ENCODE results near the gene MADD.

MADD gene

DNA sequence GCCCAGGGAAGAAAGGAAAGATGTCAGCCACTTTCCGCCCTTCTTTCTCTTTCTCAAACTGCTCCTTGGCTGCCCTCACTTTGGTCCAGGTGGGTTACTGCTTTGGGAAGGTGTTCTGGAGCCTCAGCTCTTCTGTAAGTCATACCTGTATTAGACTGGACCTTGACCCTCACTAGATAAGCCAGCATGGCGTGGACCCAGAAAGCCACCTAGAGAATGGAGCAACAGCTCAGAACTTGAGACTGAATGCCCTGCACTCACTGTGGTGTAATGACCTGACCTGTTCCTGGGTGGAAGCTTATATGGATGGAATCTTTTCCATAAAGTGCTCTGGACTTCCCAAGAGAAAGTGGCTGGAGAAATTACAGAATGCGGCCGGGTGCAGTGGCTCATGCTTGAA lies 36.9 kb upstream of the MADD start:
- TF ChIP-seq, protein P1, sequence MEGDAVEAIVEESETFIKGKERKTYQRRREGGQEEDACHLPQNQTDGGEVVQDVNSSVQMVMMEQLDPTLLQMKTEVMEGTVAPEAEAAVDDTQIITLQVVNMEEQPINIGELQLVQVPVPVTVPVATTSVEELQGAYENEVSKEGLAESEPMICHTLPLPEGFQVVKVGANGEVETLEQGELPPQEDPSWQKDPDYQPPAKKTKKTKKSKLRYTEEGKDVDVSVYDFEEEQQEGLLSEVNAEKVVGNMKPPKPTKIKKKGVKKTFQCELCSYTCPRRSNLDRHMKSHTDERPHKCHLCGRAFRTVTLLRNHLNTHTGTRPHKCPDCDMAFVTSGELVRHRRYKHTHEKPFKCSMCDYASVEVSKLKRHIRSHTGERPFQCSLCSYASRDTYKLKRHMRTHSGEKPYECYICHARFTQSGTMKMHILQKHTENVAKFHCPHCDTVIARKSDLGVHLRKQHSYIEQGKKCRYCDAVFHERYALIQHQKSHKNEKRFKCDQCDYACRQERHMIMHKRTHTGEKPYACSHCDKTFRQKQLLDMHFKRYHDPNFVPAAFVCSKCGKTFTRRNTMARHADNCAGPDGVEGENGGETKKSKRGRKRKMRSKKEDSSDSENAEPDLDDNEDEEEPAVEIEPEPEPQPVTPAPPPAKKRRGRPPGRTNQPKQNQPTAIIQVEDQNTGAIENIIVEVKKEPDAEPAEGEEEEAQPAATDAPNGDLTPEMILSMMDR (IDR thresholded peaks at IDR 0.05; ENCODE audit: insufficient read depth, low read length, poor library complexity, severe bottlenecking): no peak
- DNase-seq (ENCODE audit: extremely low read depth, insufficient read length): no peak
- Histone ChIP-seq H3K4me3 (replicated peaks; ENCODE audit: low read depth, low read length) (no peak overlapping the region), H3K36me3 (ENCODE audit: control insufficient read depth, insufficient read depth, low read length) (peaks cover 29% of the 10 kb centered on the region), H3K27me3 (replicated peaks; ENCODE audit: control insufficient read depth, insufficient read depth, low read length) (no peaks in the 10 kb centered on the region)

DNA sequence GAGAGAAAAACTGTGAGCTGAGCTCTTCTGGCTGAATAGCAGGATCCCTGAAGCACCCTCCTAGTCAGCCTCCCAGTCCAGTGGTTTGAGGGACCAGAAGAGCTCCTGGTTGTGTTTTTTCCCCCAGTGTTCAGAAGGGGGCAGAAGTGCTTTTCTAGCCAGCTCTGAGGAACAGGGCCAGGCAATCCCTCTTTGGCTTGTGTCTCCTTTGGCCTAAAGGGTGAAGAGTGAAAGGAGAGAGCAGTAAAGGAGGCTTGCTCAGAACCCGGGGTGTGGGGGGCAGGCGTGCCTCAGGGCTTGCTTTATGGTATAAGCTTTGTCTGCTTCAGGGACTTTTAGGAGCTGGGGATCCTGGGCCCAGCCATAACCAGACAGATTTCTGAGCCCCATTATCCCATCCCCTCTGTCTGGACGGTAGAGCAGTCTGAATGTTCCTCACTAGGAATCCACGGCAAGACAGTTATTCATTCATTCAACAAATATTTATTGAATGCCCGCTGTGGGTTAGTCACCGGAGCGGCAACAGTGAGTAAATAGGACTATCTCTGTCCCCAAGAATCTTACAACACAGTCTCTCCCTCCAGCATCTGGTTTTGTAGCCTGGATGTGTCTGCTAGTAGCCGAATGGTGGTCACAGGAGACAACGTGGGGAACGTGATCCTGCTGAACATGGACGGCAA lies 35.8 kb upstream of the MADD start:
- no peaks in the 10 kb centered on the region for H3K27me3 ChIP-seq (replicated peaks; ENCODE audit: control insufficient read depth, insufficient read depth, low read length)
- TF ChIP-seq, protein P1 (IDR thresholded peaks at IDR 0.05; ENCODE audit: insufficient read depth, low read length, poor library complexity, severe bottlenecking): peak; percentile 9
- no peak for DNase-seq (ENCODE audit: extremely low read depth, insufficient read length)
- H3K4me3 ChIP-seq (replicated peaks; ENCODE audit: low read depth, low read length): no peak overlapping the region
- peaks cover 32% of the 10 kb centered on the region for H3K36me3 ChIP-seq (ENCODE audit: control insufficient read depth, insufficient read depth, low read length)

DNA sequence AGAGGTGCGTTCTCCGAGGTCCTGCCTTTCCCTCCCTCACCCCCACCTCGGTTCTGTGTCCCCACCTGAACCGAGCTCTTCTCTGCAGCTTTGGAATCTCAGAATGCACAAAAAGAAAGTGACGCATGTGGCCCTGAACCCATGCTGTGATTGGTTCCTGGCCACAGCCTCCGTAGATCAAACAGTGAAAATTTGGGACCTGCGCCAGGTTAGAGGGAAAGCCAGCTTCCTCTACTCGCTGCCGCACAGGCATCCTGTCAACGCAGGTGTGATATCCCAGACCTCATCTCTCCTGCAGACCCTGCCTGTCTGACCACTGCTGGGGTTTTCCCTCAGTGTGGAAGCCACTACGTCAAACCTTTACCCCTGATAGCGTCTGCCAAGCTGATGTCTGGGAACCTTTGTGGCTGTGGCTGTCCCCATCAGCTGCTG lies 35.2 kb upstream of the MADD start:
- peaks cover 35% of the 10 kb centered on the region for H3K36me3 ChIP-seq (ENCODE audit: control insufficient read depth, insufficient read depth, low read length)
- H3K4me3 ChIP-seq (replicated peaks; ENCODE audit: low read depth, low read length): no peak overlapping the region
- TF ChIP-seq, protein P1 (IDR thresholded peaks at IDR 0.05; ENCODE audit: insufficient read depth, low read length, poor library complexity, severe bottlenecking): no peak
- no peaks in the 10 kb centered on the region for H3K27me3 ChIP-seq (replicated peaks; ENCODE audit: control insufficient read depth, insufficient read depth, low read length)
- DNase-seq (ENCODE audit: extremely low read depth, insufficient read length): no peak

DNA sequence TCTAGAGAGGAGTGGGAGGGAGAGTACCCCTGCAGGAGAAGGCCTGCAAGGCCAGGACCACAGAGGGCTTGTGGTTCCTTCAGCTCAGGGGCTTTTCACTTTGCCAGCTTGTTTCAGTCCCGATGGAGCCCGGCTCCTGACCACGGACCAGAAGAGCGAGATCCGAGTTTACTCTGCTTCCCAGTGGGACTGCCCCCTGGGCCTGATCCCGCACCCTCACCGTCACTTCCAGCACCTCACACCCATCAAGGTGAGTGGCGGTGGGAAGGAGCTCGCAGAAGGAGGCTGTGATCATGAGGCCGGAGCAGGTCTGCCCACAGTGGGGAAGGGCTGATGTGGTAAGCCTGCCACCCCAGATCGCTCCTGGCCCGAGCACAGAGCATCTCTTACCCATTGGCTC lies 34.8 kb upstream of the MADD start:
- H3K4me3 ChIP-seq (replicated peaks; ENCODE audit: low read depth, low read length): no peak overlapping the region
- peaks cover 39% of the 10 kb centered on the region for H3K36me3 ChIP-seq (ENCODE audit: control insufficient read depth, insufficient read depth, low read length)

DNA sequence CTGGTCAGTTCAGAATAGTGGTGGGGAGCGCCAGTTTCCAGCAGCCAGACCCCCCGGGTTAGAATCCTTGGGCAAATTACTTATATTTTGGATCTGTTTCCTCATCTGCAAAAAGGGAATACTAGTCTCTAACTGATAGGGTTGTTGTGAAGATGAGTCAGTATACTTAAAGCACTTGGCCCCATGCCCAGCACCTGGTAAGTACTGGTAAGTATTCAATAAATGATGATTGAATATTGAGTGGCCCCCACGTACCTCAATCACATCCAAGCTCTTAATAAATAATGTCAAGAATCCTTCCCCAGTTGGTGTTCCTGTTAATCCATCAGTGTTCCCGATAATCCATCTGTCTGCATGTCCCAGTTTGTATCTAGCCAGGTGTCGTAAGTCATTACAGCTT lies 33.5 kb upstream of the MADD start:
- no peak overlapping the region for H3K4me3 ChIP-seq (replicated peaks; ENCODE audit: low read depth, low read length)
- H3K27me3 ChIP-seq (replicated peaks; ENCODE audit: control insufficient read depth, insufficient read depth, low read length): no peaks in the 10 kb centered on the region
- TF ChIP-seq, protein P1 (IDR thresholded peaks at IDR 0.05; ENCODE audit: insufficient read depth, low read length, poor library complexity, severe bottlenecking): no peak
- no peak for DNase-seq (ENCODE audit: extremely low read depth, insufficient read length)
- peaks cover 42% of the 10 kb centered on the region for H3K36me3 ChIP-seq (ENCODE audit: control insufficient read depth, insufficient read depth, low read length)

More for the DNA sequence above, 34.8 kb upstream of the MADD start:
- TF ChIP-seq, protein P1 (IDR thresholded peaks at IDR 0.05; ENCODE audit: insufficient read depth, low read length, poor library complexity, severe bottlenecking): no peak
- no peaks in the 10 kb centered on the region for H3K27me3 ChIP-seq (replicated peaks; ENCODE audit: control insufficient read depth, insufficient read depth, low read length)
- DNase-seq (ENCODE audit: extremely low read depth, insufficient read length): no peak

DNA sequence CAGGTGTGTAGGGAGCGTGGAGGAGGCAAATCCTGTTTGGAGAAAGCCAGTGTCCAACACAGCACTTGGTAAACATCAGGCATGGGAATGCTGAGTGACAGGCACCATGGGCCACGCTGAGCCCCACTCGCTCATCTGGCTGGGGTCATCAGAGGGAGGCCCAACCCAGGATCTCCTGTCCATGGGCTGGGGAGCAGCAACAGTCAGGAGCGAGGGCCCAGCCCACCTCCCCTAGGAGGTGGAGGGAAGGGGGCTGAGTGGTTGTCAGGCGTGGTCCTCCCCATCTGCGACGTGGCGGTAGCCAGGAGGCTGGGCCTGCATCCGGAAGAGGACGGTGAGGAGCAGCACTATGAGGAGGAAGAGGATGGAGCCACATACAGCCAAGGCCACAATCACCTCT lies 30.1 kb upstream of the MADD start:
- TF ChIP-seq, protein P1 (IDR thresholded peaks at IDR 0.05; ENCODE audit: insufficient read depth, low read length, poor library complexity, severe bottlenecking): no peak
- DNase-seq (ENCODE audit: extremely low read depth, insufficient read length): no peak
- Histone ChIP-seq H3K36me3 (ENCODE audit: control insufficient read depth, insufficient read depth, low read length) (peaks cover 42% of the 10 kb centered on the region), H3K27me3 (replicated peaks; ENCODE audit: control insufficient read depth, insufficient read depth, low read length) (no peaks in the 10 kb centered on the region), H3K4me3 (replicated peaks; ENCODE audit: low read depth, low read length) (no peak overlapping the region)
